Activated gamma-delta T cell treated with anti-CD3 and anti-CD28 coated beads, Interleukin-2, amount 50 U/mL, for 16 hours (primary cell): ENCODE measurements around the gene DCXR.

Experiments used
- DNase-seq: peaks from one replicate; pipeline ENCODE4 v3.0.0-alpha.2; 2020; ENCODE audit warnings: low read depth

The DCXR gene

GRCh38 chr17:81996757-81997441 is 40.6 kb downstream of the DCXR start:
- no peak for DNase-seq

- no peak for DNase-seq
Measured at GRCh38 chr17:81996232-81996756, 41.2 kb downstream of the DCXR start.

DNA sequence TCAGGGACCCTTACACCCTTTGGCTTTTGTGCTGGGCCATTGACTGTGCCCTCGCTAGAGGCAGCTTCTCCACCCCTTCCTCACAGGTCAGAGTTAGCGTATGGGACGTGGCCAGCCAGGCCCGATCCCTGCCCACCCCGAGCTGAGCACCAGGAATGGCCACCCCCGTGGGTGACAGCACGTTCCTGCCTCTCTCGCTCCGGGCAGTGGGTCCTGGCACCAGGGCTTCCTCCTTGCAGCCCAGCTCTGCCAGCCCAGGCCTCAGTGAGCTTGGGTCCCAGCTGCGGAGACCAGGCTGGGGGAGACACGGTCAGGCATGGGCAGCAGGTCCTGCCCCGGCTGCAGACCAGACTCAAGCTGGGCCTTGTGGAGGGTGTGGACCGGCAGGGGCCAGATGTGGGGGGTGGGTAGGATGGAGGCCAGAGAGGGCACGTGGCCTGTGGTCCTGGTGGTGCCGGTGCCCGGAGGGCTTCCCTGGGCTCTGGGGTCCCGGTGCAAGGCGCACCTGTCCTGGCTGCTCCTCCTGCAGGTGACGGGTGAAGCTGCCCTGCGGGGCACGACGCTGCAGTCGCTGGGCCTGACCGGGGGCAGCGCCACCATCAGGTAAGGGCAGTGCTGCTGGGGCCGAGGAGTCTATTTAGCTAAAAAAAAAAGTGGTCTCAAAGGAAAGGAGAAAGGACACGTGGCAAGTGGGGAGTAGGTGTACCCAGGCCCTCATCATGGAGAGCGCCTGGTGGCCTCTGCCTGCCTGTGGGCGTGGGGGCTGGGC is 41.9 kb downstream of the DCXR start:
- no peak for DNase-seq

DNA sequence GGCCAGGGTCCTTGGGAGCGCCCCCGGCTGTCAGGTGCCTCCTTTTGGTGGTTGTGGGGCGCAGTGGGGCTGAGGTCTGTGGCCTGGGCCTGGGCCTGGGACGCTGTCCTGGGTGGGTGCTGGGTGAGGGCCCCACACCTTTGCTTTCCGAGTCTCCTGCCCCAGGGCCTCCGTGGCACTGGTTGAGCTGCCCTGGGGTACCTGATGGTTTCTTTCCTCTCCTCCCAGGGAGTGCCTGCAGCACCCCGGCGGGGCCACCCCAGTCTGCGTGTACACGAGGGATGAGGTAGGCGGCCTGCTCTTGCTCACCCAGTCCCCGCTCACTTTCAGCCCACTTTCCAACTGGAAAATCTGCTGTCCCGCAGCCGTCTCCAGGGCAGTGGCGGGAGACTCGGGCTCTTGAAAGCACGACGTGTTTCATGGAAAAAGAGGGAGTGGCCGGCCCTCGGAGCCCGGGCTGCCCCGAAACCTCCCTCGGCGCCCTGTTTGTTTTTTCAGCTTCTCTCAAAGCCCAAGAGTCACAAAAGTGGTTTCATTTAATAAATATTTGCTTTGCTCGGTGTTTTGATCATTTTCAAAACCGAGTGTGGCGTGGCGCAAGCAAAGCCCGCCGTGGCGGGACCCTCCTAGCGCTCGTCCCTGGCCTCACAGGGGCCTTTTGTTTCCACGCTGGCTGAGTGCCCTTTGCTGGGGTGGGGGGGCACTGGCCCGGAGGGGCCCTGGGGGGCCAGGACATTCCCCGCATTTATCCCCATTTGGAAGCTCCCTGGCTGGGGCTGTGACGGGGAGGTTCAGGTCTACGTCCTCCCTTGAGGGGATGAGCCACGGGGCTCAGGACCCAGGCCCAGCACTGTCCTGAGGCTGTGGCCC is 42.7 kb downstream of the DCXR start:
- no peak for DNase-seq

DNA sequence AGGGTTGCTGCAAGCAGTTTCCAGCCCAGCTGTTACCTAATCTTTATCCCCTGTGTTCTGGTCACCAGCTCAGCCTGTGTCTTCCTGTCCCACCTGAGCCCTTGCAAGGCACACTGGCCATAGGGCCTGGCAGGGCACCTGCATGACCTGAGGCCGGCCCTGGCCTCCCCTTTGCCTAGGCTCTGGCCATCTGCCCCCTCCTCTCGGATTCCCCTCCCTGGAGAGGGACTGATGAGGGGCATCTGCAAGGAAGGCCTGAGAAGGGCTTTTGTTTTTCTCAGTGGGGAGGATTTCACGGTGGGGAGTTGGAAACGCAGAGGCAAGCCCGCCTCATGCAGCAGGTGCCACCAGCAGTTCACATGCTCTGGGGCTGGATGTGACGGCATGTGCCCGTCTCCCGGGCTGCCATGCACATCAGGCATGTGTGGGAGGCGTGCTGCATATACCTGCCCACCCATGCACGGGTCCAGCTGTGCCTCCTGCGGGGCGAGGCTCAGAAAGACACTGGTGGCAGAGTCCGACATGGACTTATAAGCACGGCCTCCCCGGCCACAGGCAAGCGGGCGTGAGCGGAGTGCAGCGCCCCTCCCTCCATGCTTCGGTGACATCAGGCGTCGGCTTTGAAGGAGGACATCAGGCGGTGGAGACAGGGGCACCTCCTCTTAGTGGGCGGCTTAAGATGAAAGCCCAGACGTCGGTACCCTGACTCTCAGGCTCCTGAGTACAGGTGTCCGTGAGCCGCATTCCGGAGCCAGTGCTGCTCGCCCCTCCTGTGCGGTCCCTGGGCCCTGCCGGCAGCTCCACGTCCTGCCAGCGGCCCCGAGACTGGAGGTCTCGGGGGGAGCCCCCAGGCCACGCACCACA is 43.5 kb downstream of the DCXR start:
- no peak for DNase-seq

DNA sequence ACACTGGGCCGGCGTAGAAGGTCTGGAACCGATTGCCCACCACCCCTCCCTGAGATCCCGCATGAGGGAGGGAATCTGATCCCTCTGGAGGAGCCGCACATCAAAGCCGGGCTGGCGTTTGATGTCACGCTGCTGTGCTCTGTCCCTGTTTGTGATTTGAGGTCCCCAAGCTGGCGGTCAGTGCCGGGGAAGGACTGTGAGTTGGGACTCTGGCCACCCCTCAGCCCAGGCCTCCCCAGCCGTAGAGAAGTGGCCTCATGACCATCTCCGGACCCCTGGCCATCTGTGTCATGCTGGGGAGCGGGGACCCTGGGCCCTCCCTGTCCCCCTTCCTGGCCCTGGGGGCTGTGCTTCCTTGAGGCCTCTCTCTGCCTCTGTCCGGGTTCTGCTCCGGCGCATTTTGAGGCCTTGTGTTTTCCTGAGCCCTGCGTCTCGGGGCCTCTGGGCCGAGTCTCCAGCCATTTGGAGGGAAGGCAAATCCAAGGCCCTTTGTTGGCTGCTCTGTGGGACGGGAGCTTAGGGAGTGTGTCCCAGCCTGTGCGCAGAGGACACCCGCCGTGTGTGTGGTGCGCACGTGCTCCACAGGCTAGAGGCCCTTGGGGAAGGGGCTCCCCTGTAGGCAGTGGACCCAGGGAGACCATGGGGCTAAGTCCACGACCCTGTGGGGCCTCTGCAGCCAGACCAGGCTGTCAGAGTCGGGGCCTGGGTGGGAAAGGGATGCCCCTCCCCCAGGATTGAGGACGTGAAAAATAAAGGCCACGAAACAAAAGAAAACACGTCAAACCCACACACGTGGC is 45.0 kb downstream of the DCXR start:
- DNase-seq, result no peak

DNA sequence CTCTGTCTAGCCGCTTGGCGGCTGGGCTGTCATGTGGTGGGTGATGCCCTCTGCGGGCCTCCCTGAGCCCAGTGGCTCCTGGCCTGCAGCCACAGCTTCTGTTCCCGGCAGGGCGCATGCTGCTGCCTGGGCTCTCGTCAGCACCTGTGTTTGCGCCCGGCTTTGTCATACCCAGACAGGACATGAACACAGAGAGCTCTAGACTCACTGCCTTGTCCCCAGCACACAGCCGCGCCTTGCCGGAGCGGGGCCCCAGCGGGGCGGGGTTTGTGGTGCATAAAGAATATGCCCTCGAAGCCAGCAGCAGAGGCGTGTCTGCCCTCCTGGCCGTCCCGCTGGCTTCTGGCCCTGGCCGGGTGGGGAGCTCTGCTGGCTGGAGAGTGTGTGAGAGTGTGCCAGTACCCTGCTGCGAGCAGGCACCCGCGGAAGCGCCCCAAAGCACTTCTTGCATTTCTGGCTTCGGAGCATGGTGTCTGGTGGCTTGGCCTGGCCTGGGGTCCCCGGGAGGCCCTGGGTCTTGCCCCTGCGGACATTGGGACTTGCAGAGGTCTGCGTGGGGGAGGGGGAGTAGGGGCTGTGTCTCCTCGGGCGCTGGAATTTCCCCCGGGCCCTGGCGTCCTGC is 45.7 kb downstream of the DCXR start:
- DNase-seq, result no peak

DNA sequence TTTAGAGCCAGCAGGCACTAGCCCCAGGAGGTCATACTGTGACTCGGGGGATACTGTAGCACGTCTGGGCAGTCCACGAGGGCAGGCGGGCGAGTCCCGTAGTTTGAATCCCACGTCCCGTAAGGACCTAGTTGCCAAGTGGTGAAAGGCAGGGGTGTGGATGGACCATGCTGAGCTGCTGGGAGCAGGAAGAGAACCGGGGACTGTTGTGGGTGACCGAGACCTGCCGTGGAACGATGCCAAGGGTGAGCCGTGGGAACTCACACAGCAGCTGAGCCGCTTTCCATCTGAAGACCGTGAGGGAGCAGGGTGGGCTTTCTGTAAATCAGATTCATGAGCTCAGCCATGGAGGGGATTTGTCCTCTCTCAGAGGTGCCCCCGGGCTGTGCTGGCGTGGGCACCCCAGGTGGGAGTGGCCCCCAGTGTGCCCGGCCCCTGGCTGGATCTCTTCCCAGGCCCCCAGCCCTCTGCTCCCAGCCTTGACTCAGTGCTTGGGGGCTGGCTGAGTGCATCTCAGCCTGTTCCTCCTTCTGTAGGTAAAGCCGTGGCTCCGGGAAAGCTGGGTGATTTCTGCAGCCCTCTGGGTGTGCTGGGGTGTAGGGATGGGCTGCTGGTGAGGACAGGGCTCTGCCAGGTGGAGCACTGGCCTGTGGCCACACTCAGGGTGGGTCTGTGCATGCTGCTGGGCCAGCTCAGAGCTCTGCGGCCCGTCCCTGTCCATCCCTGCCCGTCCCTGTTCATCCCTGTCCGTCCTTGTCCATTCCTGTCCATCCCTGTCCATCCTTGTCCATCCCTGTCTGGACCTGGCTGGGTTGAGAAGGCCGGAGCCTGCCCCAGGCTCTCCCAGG is 46.4 kb downstream of the DCXR start:
- no peak for DNase-seq

- no peak for DNase-seq
Measured at GRCh38 chr17:81987161-81987770, 50.2 kb downstream of the DCXR start.

DNA sequence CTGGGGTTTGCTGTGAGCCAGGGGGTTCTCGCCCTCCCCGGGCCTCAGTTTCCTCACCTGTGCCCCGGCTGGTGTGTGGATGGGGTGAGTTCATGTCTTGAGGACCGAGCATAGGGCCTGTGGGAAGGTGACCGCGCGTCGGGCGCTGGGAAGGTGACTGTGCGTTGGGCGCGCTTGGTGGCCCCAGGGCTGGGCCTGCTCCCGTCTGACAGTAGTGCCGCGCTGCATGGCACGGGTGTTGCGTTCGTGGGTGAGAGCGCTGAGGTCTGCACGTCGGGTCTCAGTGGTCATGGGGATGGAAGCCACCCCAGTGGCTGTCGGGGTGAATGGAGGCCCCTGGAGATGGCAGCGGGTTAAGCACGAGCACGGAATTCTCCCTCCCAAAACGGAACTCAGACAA is 50.9 kb downstream of the DCXR start:
- no peak for DNase-seq
